Right ventricle myocardium superior (tissue), 1 donor: ENCODE measurements around the gene PSMA5. TPM values are rescaled to one million over a fixed set of nuclear protein-coding genes. Genes with fewer than 3 reads are reported as not detected.

Source experiments
- ATAC-seq: fragments of 200-7000 bp; cut with Tn5 transposase; one replicate; pipeline ENCODE4 v1.9.1; 2020; ENCODE audit warnings: mild to moderate bottlenecking; ENCODE audit not compliant: poor library complexity
- DNase-seq: peaks from one replicate; pipeline ENCODE4 v3.0.0-alpha.2; 2020
- intact Hi-C: fragments of 100-400 bp; cut with DNase I; formaldehyde crosslinking; loops from one replicate; pipeline ENCODE4 v1.11.2; 2022
- total RNA-seq: library from RNA; stranded (reverse); fragmentation: NEBNext Ultra II Directional; extraction: Animal tissue kit (Norgen Biotek cat#: 25700); gene quantifications from one replicate; pipeline ENCODE4 v1.2.1, GENCODE V29; 2021
- donor health status: DM: no; HTN: yes; CAD: no; lungs with severe emphysema.

Gene PSMA5
- total RNA-seq, 1 donor from 2014 or later, result 56.8 TPM

DNA sequence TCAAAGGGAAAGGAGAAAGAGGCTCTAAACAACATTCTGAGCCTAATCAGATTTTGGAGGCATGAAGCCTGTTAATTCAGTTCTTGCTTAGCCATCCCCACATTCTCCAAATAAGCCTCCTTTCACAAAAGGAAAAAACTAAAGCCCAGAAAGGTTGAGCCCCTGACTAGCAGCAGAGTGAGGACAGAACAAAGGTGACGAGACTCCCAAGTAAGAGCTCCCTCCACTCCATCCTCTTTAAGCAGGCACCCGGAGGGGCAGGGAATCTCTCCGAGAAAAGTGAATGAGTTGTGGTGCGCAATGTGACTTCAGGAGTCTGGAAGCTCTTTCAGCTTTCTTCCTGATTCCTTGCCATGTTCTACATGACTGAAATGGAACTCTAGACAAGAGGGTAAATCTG lies 76.1 kb downstream of the PSMA5 start:
- ATAC-seq (no peak), DNase-seq (no peak)
- intact Hi-C loops, result loop anchor here (5.0 kb wide), 1 partner anchor 47 kb away; the partner anchor contains the start of gene SORT1

Other genes starting within 250 kb of the PSMA5 start
- gene SARS1, start 212.5 kb downstream of the PSMA5 start, total RNA-seq, result 92.8 TPM
- gene CELSR2, start 176.9 kb downstream of the PSMA5 start, total RNA-seq, result 6.3 TPM
- gene PSRC1, start 143.3 kb downstream of the PSMA5 start, total RNA-seq, result 0.73 TPM
- 0.73 TPM for gene MYBPHL, start 119.4 kb downstream of the PSMA5 start, total RNA-seq
- gene SORT1, start 28.5 kb downstream of the PSMA5 start, total RNA-seq, result 127 TPM
- 28.9 TPM for gene SYPL2, start 40.1 kb upstream of the PSMA5 start, total RNA-seq
- 2.4 TPM for gene ATXN7L2, start 57.5 kb upstream of the PSMA5 start, total RNA-seq
- 5.3 TPM for gene CYB561D1, start 67.6 kb upstream of the PSMA5 start, total RNA-seq
- 19.3 TPM for gene AMIGO1, start 83.3 kb upstream of the PSMA5 start, total RNA-seq
- 0.32 TPM for gene GPR61, start 113.4 kb upstream of the PSMA5 start, total RNA-seq
- gene GNAI3, start 122.2 kb upstream of the PSMA5 start, total RNA-seq, result 2.4 TPM
- not detected for gene GNAT2, start 193.2 kb upstream of the PSMA5 start, total RNA-seq
- 11.5 TPM for gene AMPD2, start 193.4 kb upstream of the PSMA5 start, total RNA-seq
- gene GSTM4, start 229.7 kb upstream of the PSMA5 start, total RNA-seq, result 37.3 TPM
- 70.8 TPM for gene GSTM2, start 241.6 kb upstream of the PSMA5 start, total RNA-seq